NCI-H345 treated with DMSO at 0.1 percent for 48 hours (cell line): Measurements from ENCODE around the gene AJUBA.
"Not testable (repeated sequence)": the region's sequence is repeated elsewhere in the genome, so short reads cannot be mapped to it uniquely, and the experiment has no call there.

Source experiments
- DNase-seq: peaks from one replicate; lab custom pipeline; 2025; ENCODE audit not compliant: unreplicated experiment; lab: John Stamatoyannopoulos, UW

Gene AJUBA

GRCh38 chr14:22982477-22983245 lies at the start of gene AJUBA:
Gene AJUBA (minus strand): TSS chr14:22982551. CDS start chr14:22982266, 285 bp downstream.
- DNase-seq, result peak; percentile 62

GRCh38 chr14:23030936-23031335 lies 48.6 kb upstream of the AJUBA start:
- no peak for DNase-seq

DNA sequence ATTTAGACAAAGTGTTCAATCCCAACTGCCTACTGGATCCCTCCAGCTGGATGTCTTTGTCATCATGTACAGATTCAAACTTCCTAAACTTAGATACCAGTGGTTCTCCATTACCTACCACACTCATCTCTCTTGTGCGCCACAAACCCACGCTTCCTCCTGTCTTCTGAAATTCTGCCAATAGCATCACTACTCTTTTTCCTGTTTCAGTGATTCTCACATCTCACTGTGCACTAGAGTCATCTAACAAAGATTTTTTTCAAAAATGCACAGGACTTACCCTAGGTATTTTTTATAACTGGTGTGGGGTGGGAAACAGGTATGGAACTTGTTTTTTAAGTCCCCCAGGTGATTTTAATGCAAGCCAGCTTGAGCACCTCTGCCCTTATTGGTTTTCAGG lies 46.4 kb upstream of the AJUBA start:
- no peak for DNase-seq

DNA sequence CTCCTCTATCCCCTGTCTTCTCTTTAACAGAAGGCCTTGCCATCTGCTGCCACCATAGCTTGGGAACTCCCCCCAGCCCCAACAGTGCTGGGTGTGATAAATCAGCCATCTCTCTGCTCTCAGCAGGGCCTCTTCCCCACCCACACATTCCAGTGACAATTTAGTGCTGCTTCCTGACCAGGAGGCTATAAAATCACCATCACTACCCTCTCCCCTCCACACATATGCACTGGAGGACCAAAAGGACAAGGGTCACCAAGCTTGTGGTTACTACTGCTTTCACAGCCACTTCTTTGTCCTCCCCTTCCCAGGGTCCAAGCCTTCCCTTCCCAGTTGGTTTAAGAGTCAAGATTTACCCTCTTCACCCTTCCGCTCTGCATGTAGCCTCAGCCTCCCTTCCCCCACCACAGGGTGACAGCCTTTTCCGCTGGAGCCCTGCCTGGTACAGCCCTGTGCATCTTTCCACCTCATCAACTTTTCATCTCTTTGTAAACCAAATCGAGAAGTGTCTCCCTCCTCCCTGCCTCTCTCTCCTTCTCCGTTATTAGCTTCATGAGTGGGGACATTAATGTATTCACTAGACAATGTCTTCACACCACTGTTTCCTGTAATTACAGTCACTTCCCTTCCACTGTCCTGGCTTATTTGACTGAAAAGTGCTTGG lies 42.9 kb upstream of the AJUBA start:
- no peak for DNase-seq

GRCh38 chr14:23024612-23025075 lies 42.3 kb upstream of the AJUBA start:
- DNase-seq, result no peak

DNA sequence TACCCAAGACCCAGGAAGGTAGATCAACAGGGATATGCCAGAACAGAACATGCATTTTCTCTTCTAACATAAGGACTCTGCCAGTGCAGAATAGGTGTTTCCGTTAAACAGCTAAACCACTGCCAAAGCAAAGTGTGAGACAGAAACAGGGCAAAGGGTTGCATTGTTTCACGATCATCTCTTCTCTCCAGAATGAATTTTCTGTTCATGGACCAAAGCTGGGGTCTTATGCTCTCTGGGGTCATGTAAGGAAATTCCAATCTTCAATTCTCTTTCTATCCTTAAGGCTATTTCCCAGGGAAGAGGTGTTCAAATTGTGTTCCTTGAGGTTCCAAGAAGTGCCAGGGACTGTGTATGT lies 41.4 kb upstream of the AJUBA start:
- DNase-seq, result no peak

GRCh38 chr14:23023022-23023794 lies 40.9 kb upstream of the AJUBA start:
- no peak for DNase-seq

- no peak for DNase-seq
Observed at GRCh38 chr14:23021889-23022442, 39.6 kb upstream of the AJUBA start.

GRCh38 chr14:23021434-23021833 lies 39.1 kb upstream of the AJUBA start:
- DNase-seq, result no peak

DNA sequence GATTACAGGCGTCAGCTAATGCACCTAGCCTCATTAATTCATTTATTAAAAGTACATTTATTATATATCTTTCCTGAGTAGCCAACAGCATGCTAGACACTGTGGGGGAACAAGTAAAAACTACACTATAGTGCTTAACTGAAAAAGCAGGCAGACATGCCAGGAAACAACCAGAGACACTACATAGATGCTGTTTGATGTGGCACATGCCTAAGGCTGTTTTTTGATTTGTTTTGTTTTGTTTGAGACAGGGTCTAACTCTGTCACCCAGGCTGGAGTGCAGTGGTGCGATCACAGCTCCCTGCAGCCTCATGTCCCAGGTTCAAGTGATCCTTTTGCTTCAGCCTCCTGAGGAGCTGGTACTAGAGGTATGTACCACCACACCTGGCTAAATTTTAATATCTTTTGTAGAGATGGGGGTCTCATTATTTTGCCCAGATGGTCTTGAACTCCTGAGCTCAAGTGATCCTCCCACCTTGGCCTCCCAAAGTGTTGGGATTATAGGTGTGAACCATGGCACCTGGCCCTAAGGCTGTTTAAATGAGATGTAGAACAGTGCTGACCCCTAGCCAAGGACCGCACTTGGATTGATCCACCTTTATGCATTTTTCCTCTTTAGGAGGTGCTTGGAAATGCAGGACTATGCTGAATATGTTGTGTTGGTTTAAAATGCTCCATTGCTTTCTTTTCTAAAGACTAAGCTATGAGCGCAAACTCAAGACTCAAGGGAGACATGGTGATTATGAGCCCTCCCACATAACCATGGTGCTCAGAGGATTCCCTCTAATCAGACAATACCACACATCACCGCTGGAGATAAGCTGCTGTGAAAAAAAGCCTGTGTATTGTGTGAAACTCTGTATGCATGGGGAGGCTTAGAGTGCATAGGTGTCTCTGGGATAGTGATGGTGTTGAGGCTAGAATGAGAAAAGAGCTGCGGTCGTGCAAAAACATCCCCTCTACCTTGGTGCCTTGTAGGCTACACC lies 38.1 kb upstream of the AJUBA start:
- DNase-seq, result no peak

DNA sequence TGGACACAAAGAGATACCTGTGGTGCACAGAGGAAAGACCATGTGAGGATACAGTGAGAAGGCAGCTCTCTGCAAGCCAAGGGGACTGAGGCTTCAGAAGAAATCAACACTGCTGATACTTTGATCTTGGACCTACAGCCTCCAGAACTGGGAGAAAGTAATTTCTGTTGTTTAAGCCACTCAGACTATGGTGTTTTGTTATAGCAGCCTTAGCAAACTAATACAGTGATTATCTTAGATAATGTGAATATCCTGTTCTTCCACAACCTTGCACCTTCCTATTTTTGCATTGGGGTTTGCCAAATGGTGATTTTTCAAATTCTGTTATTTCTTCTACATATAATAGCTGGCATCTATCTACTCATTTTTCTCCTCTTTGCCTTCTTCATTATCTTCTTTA lies 35.8 kb upstream of the AJUBA start:
- DNase-seq, result no peak

DNA sequence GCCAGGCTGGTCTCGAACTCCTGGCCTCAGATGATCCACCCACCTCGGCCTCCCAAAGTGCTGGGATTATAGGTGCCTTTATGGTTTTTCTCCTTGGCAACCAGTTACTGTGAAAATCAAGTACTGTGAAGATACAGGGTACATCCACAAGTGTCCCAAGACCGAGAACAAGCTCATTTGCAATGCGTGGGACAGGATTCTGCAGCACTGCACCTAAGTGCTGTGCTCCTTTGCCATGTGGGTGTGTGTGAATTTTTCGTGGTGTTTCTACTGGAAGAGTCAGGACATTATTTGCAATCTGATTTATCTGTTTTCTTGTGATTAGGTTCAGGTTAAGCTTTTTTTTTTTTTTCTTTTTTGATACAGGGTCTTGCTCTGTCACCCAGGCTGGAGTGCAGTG lies 34.7 kb upstream of the AJUBA start:
- no peak for DNase-seq

- no peak for DNase-seq
Observed at GRCh38 chr14:23015618-23016017, 33.3 kb upstream of the AJUBA start.

DNA sequence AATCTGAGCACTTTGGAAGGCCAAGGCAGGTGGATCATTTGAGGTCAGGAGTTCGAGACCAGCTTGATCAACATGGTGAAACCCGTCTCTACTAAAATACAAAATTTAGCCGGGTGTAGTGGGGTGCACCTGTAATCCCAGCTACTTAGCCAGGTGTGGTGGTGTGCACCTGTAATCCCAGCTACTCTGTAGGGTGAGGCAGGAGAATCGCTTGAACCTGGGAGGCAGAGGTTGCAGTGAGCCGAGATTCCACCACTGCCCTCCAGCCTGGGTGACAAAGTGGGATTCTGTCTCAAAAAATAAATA lies 31.4 kb upstream of the AJUBA start:
- not testable (repeated sequence) for DNase-seq

GRCh38 chr14:23013054-23013748 lies 30.9 kb upstream of the AJUBA start:
- no peak for DNase-seq

- DNase-seq, result peak; percentile 54
Observed at GRCh38 chr14:23009939-23010726, 27.8 kb upstream of the AJUBA start, which contains the start of gene C14orf93. Gene C14orf93 (minus strand): TSS chr14:23010143. CDS start chr14:22999023, 11,120 bp downstream.

- peak; percentile 44 for DNase-seq
Observed at GRCh38 chr14:23009483-23009938, 27.2 kb upstream of the AJUBA start.

DNA sequence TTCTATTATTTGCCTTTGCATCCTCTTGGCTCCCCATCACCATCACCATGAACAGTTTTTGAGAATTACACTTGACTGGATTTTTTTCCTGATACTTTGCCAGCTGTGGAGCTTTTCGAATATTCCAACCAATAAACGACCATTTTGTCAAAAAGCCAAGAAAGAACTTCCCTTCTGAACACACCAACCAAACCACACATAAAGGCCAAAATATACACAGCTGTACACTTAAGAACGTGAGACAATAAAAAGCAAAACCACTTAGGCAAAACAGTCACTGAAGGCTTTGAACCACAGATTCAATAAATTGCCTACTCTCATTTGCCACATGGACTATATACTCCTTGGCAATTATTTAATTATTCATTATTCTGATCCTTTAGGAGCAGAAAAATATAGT lies 26.5 kb upstream of the AJUBA start:
- DNase-seq, result no peak
